Measurements from ENCODE around the gene BRD1.
"Not testable (repeated sequence)": the region's sequence is repeated elsewhere in the genome, so short reads cannot be mapped to it uniquely, and the experiment has no call there.

BRD1 gene

DNA sequence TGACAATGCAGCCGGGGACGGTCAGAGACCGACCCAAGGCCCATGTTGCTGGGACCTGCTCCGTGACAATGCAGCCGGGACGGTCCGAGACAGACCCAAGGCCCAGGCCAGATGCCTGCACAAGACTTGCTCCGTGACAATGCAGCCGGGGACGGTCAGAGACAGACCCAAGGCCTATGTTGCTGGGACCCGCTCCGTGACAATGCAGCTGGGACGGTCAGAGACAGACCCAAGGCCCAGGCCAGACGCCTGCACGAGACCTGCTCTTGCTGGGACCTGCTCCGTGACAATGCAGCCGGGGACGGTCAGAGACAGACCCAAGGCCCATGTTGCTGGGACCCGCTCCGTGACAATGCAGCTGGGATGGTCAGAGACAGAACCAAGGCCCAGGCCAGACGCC, 45.8 kb downstream of the BRD1 start:
- not testable (repeated sequence) for DNase-seq

DNA sequence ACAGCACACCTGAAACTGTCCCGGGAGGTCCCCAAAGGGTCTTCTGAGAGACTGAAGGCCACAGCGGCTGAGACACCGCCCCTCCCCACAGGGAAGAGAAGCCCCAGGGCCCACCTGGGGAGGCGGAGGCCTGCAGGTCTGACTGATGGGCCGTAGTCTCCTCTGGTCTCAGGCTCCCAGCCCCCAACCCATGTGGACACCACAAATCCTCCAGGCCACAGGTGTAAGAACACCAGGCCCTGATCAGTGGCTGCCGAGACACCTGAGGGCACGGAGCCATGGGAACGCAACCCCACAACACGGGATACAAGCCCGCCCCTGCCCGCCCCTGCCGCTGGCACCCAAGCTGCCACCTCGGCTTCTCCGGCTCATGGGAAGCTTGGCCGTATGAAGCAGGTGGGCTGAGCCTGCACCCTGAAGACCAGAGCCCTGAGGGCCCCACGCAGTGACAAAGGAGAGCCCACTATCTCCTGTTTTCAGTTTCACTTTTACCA, 46.3 kb downstream of the BRD1 start:
- no peak for DNase-seq

DNA sequence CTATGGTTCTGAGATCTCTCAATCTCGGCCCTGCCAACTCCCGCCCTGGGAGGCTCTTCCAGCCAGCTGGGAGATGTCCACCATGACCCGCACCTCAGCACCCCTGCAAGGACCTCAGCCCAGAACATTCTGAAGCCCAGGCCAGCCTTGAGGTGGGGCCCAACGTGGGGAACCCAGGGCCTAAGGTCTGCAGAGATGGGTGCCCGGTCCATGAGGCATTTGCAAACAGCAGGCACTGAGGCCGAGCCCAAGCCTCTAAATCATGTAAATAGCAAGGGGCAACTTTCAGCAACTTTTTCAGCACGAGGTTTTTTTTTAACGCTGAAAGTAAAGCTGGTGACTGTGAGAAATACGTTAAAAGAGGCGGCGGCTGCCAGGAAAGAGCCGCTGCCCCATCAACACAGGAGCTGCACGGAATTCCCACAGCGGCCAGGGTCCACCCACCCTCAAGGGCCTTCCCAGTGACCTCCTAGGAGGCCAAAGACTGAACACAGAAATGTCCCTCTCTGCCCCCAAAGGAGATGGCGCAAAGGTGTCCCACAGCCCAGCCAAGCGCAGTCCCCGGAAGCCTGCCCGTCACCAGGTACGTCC, 46.9 kb downstream of the BRD1 start:
- no peak for DNase-seq

DNA sequence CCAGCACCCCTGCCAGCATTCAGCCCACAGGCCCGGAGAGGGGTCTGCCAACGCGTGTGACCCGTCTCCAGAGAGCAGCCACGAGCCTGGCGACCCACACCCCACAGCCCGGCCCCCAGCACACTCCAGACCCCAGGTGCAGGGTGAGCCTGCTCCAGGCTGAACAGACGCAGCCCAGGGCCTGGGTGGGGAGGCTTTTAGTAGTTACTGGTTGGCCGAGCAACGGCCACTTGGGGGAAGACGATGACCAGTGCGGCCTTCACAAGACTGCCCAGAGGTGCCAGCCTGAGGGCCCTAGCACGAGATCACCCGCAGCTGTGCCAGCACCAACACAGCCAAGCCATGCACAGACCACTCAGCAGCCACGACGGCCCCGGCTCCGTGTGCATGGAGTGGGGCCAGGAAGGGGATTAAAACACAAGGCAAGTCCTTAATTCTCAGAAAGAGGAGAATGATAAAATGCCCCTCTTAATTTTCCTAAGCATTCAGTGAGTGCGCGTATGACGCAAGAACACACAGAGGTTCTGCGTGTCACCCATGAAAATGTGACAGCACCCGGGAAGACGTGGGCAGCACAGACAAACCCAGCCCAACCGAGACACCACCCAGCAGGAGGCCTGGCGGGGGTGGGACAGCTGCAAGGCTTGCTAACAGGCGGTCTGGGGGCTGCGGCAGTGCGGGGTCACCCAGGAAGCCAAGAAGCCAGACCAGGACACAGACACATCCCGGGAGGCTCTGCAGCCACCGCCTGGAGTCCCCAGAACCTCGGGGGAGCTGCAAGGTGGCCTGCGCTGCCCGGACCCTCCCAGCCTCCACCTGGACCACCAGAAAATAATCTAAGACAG, 47.6 kb downstream of the BRD1 start:
- DNase-seq: no peak

DNA sequence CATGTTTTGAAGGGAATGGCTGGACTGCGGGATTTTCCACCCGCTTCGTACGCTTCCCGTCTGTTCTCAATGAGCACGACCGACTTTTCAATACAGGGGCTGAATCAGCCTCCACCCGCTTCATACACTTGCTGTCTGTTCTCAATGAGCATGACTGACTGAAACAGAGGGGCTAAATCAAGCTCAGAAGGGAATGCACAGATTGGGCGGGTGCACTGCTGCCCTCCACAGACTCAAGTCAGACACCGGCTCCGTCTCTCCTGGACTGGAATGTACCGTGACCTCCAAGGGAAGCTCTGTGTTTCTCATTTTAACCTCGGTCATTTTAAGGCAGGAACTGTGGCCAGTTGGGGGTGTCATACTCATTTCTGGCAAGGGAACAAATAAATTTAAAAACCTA, 48.5 kb downstream of the BRD1 start:
- DNase-seq: no peak

DNA sequence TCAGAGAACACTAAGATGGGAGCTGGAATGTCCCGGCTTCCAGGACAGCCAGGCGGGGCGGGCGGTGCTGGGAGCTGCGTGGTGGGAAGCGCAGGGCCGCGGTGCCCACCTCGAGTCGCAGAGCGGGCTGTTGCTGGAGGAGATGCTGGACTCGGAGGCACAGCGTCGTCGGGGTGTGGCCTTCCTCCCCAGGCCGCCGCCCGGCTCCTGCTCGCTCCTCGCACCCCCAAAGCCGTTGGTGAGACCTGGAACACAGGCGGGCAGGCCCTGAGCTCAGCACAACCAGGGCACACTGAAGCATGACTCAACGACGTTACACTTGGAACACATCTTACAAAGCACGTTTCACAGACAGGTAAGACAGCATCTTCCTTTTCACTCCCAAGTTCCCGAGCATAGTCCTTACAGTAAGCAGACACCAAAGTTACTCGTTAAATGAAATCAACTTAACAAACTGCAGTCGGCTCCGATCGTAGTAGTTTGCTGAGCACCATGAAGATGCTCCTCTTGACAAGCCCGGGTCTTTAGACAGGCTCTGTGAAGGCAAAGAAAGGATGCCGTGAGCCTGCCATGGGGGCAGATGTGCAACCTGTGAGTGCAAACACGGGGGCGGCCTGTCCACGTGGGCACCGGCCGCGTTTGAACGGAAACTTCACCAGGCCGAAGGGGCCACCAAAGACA, 50.0 kb downstream of the BRD1 start:
- no peak for DNase-seq

DNA sequence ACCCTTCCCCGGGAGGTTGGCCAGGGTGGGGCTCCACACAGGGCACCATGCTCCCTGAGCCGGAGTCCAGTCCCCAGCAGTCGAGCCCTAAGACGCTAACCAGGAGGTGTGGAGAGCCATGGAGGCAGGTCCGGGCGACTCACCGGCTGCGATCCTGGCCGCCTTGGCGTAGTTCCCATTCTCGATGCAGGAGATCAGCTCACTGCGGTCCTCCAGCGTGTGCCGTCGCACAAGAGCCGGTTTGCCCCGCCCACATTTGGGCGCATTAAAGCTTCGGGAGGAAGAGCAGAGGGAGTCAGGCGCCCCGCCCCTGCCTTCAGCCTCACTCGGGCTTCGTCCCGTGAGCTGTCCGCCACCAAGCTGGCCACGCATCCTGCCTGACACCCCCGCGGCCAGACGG, 50.8 kb downstream of the BRD1 start:
- DNase-seq: no peak

DNA sequence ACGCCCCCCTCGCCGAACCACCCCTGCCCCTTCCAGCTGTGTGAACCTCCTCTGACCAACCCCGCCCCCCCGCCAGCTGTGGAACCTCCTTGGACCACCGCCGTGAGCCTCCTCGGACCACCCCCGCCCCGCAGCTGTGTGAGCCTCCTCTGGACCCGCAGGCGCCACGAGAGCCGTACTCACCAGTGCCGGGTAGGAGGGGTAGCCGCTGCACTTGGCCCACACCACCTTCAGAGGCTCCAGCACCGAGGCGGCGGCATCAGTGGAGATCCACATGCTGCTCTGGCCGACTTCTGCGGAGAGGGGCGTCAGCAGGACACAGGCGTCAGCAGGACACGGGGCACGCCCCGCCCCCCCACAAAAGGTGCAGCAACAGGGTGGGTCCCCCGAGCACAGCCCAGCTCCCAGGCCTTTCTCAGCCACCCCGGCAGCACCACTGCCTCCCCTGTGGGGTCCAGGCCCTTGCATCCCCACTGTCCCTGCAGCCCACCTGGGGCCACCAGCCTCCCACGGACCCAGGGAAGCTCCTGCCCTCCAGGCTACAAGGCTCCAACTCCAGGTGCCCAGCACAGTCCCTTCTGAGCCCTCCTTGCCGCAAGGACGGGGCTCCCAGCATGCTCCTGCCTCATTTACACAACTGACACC, 51.7 kb downstream of the BRD1 start:
- no peak for DNase-seq

DNA sequence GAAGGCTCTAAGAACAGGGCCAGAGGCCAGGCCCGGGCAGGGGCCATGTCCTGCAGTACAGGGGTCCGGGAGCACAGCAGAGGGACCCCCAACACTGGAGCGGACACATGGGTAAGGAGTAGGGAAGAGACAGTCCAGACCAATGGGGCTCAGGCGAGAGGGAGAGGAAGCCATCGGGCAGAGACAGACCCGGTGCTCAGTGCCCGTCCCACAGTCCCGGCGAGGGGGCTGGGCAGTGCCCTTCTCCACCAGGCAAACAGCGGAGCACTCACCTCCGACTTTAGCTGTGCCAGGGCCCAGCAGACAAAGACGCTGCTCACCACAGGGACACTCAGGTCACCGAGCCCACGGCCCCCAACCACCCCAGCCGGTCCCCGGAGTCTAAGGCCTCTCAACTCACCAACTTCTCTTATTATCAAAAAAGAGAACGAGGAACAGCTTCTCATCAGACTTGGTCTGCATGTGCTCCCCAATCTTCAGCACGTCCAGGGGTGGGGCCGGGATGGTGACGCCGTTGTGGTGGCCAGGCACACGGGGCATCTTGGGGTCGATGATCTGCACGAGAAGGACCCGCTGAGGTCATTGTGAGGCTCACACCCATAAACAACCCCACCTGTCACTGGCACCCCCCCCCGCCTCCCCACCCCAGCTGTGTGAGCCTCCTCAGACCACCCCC, 52.3 kb downstream of the BRD1 start:
- DNase-seq: no peak

DNA sequence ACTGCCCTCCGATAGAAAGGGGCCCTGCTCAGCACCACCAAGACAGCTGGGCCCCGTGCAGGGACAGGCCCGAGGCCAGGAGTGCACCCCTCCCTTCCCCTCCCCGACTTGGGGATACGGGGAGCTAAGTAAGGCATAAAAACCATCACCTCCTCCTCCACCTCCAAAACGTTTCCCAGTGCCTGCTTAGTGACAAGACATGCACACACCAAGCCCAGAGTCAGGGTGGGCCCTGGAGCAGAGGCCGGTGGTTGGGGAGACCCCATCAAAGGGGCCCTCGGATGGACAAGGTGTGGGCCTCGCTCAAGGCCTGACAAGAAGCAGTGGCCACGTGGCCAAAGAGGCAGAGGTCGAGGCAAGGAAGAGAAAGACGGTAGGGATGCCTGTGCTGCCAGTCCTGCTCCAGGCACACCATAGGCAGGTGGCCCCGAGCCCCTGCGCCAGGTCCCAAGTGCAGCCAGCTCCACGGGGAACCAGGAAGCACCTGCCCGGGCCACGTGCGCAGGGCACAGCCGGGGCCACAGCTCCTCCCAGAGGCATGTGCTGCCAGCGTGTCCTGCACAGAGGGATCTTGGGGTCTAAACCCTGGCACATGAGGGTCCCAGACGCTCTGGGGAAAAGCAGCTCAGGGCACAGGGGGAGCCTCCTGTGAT, 53.0 kb downstream of the BRD1 start:
- no peak for DNase-seq

DNA sequence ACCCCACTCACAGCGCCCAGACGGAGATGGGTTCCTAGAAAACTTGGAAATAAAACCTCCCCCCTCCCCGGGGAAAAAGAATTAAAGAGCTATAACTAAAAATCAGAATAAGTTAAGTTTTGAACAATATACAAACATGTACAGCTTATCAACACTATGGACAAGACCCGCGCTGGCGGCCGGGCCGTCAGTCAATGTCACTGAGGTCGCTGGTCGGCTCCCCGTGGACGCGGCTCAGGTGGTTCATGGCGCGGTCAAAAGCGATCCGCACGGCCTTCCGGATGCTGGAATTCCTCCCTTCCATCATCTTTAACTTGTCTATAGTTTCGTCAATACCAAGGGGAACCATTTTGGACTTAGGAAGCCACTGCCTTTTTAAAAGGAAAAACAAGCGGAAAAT, 53.6 kb downstream of the BRD1 start:
- no peak for DNase-seq

DNA sequence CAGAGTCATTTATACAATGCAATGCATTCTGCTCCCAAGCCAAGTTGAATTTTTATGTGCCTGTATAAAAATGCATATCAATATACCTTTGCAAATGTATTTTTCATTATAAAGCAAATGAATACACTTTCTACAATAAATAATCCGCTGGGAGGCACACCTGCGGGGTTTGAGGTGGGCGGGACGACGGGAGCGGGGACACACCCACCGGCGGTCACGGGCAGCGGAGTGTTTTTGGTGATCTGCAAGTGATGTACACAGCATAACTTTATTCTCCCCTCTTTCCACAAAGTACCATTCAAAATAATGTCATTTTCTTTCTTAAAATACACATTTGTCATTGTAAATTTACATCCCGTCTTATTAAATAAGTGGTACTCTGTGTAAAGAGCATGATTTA, 54.1 kb downstream of the BRD1 start:
- no peak for DNase-seq

DNA sequence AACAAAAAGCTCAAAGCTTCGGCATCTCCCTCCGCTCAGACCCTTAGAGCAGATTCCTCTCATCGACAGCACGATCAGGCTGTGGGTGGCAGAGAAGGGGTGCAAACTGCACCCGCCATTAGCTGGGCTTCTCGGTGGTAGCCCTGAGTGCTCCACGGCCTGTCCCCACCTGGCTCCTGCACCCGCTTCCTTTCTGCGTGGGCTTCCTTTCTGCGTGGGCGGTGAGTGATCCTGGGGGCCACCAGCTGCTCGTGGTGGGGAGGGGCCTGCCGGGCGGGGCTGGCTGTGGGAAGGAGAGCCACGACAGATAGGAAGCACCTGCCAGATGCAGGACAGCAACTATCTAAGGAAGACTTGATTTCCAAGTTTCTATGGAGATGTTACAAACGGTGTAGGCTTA, 55.0 kb downstream of the BRD1 start:
- no peak for DNase-seq

DNA sequence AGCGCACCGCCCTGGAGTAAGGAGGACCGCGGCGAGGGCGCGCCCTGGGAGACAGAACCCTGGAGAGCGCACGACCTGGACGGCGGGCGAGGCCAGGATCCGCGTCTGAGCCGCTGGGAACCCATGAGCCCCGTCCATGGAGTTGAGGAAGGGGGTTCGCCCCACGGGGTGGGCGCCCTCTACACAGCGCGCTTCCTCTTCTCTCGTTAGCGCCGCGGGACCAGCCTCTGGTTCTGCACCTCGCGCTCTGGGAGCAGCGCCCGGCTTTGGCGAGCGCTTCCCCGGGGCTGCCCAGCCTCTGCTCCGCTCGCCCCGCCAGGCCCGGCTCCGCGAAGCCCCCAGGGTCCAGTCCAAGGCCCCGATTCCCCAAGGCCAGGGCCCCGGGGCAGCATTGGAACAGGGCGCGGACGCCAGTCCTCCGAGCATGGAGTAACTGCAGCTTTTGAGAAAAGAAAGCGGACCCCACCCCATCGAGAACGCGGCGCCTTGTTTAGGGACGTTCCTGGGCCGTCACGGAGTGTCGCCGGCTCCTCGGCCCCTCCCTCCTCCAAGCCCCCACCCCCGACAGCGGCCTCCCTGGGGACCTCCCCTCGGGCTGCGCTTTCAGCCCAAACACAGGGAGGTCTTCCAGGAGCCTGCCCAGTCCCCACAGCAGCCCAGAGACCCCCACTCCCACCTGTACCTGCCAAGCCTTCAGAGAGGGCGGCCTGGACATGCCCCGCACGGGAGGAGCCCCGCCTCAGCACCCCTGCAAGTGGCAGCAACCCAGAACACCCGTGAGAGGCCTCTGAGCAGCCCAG, 56.2 kb downstream of the BRD1 start:
- DNase-seq: no peak

DNA sequence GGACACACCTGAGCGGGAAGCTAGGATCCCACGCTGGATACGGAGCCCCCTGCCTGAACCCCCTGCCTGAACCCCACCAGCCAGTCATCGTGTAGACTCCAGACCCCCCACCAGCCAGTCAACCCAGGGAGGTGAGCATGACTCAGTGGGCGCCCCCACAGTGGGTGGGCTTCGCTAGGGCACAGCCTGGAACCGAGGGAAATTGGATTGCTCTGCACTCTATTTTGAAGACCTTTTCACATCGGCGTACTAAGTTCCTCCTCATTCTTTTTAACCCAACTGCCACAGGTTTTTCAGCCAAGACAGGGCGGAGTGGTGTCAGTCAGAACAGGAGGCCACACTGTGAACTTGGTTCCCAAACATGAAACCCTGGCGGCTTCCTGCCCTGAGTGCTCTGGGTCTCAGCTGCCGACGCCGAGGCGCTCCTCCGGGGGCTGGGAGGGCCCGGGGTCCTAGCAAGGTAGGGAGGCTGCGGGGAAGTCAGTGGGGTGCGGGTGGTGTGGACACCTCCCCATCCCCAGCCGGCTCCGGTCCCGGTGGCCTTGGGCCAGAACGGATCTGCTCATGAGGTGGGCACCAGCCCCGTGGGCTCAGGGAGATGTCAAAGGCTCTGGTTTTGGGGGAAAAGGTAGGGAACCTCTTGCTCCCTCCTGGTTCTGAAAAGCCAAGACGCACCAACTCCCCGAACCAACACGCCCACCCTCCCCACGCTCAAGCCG, 57.0 kb downstream of the BRD1 start:
- no peak for DNase-seq

DNA sequence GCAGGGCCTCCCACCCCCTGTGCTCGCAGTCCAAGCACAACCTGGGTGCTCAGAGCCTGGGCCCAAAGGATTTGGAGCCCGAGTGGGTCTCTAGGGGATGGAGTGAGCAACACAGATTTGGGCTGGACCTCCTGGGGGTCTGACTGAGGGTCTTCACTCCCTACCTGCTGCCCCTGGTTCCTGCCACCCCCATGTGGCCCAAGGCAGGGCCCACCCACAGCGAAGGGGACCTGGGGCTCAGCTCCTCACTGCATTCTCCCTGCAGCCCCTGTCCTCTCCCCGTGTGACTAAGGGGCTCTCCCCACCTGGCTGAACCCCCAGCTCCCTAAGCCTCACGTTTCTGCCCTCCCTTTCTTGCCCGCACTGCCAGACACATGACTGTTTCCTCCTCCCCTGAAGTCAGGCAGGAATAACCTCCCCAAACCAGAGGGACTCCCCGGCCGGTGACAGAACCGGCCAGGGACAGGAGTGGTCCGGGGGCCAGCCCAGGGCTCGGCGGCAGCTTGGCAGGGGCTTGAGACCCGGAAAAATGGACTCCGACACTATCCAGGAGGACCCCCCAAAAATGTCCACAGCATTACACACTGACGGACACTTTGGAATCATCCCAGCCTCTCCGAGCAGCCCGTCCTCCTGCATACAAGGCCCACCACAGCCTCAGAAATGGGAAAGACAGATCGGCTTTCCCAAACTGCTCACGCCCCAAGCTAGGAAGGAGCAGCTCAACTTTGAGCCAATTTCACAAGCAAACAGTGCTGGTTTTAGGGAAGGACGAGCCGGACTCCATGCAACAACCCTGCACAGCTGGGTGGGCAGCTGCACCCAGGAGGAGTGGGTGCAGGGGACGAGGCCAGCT, 57.8 kb downstream of the BRD1 start:
- no peak for DNase-seq

DNA sequence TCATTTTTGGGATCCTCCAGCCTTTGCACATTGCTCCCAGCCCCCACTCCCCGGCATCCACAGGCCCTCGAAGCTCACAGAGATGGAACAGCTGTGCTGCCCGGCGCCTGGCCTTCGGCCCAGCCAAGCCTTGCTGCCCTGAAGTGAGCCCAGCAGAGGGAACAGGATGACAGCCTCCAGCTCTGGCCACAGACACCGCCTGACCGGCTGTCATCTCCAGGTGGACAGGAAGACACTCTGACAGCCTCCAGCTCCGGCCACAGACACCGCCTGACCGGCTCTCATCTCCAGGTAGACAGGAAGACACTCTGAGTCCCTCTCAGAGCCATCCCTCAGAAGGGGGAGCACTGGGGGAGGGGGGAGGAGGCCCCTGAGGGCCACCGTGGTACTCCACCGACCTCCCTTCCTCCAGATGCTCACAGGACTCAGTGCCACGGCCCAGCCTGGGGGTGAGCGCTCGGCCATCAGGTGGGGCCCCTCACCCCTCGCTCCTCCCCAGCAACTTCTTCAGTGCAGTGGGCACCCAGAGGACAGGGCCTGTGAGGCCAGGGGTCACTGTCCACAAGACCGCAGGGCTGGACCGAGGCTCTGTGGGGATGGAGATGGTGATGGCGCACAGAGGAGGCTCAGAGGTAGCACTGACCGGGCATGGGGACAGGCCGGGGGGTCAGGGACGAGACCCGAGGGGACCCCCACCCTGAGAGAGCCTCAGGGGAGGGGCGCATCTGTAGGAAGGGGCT, 58.6 kb downstream of the BRD1 start:
- no peak for DNase-seq

DNA sequence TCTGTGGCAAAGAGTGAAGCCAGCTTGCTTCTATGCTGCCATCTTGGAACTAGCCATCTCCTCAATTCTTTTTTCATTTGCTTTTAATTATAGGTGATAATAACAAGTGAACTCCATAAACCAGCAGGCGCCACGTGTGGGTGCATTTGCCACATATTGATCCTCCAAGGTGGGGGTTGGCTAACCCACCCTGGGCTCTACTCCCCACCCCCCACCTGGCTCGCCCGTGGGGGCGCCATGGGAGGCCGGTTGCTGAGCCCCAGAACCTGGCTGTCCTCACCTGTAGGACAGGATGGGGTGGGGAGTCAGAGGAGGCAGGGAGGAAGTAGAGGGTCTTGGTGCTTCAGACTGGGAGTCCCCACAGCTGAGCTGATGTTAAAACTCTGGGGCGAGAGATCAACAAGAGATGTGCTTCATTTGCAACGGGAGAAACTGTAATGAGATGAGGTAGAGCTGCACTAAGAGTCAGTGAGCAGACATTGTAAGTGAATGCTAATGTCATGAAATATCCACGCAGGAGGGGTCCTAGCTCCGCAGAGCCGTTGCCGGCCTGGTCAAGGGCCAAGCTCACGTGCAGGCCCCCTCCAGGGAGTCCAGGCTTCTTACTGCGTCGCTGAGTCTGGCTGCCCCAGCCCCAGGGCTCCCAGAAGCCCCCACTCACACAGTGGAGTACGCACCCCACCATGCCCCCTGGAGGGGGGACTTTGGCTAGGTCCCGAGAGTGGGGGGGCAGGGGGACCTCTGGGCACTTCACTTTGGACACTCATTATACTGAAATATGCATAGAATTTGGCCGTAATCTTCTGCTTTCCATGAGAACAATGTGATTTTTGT, 59.4 kb downstream of the BRD1 start:
- no peak for DNase-seq
